Ectodermal cell (in vitro differentiated cells): ENCODE data around the gene ANKRD9.

Experiments
- H3K27ac ChIP-seq: 2 replicates; pipeline ENCODE4 v1.7.0; 2013; ENCODE audit warnings: mild to moderate bottlenecking, low read depth, low read length; ENCODE audit not compliant: insufficient read depth, poor library complexity, severe bottlenecking
- H3K27me3 ChIP-seq: 2 replicates; pipeline ENCODE4 v1.7.0; 2013; ENCODE audit warnings: mild to moderate bottlenecking, low read length; ENCODE audit not compliant: insufficient read depth, control insufficient read depth, poor library complexity, severe bottlenecking
- H3K36me3 ChIP-seq: one replicate; pipeline ENCODE4 v1.7.0; 2013; ENCODE audit warnings: low read length; ENCODE audit not compliant: control insufficient read depth, insufficient read depth
- H3K4me1 ChIP-seq: one replicate; pipeline ENCODE4 v1.7.0; 2013; ENCODE audit warnings: low read length; ENCODE audit not compliant: control insufficient read depth, insufficient read depth
- H3K4me3 ChIP-seq: 2 replicates; pipeline ENCODE4 v1.7.0; 2013; ENCODE audit warnings: low read depth, low read length, control low read depth; ENCODE audit not compliant: insufficient read depth
- H3K9me3 ChIP-seq: 2 replicates; pipeline ENCODE4 v1.7.0; 2013; ENCODE audit warnings: mild to moderate bottlenecking, low read length, moderate library complexity; ENCODE audit not compliant: control insufficient read depth
- WGBS, 2 experiments: methylation state at CpG; one replicate each; pipeline ENCODE4 v1.1.7; 2013; ENCODE audit warnings: missing lambda C conversion rate in 2 of 2; 5-methylcytosine and 5-hydroxymethylcytosine counted together

ANKRD9 gene

DNA sequence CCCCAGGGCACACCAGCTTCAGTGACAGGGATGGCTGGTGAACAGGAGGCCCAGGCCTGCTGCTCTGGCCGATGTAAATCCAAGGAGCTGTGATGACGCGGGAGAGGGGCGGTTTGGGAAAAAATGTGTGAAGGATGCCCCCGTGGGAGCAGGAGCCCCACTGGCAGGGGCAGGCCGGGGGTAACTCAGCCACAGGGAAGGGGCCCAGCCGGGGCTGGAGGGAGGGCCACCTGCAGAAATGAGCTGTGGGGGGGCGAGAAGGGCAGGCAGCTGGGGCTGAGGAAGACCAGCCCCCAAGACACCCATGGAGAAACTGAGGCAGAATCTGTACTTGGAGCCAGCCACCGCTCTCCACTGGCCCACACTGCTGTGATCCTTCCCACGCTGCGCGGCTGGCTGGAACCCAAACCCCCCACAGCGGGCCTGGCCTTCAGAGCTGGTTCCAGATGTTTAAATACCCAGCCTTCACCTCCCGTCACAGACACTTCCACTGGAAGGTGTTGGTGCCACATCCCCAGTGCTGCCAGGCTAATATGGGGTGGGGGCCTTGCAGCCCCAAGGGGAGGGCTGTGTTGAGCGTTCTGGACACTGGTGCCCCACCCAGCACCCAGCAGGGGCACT, 28.5 kb upstream of the ANKRD9 start:
- H3K4me1 ChIP-seq = peaks cover 12% of the 10 kb centered on the region
- no peak overlapping the region for H3K27ac ChIP-seq
- no peaks in the 10 kb centered on the region for H3K27me3 ChIP-seq
- WGBS, 2 experiments = 89 to 92% methylated on average over 15 of the region's 15 CpGs
- no peaks in the 10 kb centered on the region for H3K9me3 ChIP-seq
- H3K4me3 ChIP-seq = no peak overlapping the region
- no peaks in the 10 kb centered on the region for H3K36me3 ChIP-seq

DNA sequence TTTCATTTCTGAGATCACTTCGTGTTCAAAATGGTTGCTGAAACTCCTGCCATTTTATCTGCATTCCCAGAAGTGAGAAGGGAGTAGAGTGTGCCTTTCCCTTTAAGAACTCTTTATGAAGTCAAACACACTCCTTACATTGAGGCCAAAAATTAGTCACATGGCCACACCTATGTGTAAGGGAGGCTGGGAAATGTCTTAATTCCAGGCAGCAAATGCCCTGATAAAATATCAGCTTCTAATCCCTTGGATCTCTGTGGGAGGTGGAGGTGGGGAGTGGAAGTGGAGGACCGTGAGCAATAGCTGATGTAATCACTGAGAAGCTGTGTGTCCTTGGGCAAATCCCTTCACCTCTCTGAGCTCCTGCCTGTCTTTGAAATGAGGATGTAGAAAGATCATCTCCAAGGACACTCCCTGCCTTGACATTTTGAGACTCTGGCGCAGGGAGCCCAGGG, 22.7 kb upstream of the ANKRD9 start:
- H3K9me3 ChIP-seq = no peaks in the 10 kb centered on the region
- H3K27ac ChIP-seq = no peak overlapping the region
- no peaks in the 10 kb centered on the region for H3K4me1 ChIP-seq
- H3K36me3 ChIP-seq = no peaks in the 10 kb centered on the region
- 87 to 90% methylated on average over 3 of the region's 3 CpGs for WGBS, 2 experiments
- H3K27me3 ChIP-seq = no peaks in the 10 kb centered on the region
- H3K4me3 ChIP-seq = no peak overlapping the region

DNA sequence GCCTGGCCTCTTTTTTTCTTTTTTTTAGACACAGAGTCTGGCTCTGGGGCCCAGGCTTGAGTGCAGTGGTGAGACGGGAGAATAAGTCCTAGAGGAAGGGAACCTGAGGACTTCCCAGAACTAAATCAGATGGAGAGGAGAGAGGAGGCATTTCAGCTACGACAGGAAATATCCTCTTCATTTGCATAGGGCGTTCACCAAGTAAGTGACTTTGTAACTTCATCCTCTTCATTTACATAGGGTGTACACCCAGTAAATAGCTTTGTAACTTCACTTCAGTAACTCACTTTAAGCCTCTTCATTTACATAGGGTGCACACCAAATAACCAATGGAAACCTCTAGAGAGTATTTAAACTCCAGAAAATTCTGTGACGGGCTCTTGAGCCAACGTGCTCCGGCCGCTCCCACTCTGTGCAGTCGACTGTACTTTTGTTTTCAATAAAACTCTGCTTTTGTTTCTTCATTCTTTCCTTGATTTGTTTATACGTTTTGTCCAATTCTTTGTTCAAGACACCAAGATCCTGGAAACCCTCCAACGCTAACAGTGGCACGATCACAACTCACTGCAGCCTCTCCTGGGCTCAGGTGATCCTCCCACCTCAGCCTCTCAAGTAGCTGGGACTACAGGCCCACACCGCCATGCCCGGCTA, 21.4 kb upstream of the ANKRD9 start:
- Histone ChIP-seq H3K36me3 (no peaks in the 10 kb centered on the region), H3K27ac (no peak overlapping the region), H3K4me1 (no peaks in the 10 kb centered on the region), H3K9me3 (no peaks in the 10 kb centered on the region), H3K4me3 (no peak overlapping the region), H3K27me3 (no peaks in the 10 kb centered on the region)
- 86% methylated on average over 13 of the region's 13 CpGs for WGBS, 2 experiments

DNA sequence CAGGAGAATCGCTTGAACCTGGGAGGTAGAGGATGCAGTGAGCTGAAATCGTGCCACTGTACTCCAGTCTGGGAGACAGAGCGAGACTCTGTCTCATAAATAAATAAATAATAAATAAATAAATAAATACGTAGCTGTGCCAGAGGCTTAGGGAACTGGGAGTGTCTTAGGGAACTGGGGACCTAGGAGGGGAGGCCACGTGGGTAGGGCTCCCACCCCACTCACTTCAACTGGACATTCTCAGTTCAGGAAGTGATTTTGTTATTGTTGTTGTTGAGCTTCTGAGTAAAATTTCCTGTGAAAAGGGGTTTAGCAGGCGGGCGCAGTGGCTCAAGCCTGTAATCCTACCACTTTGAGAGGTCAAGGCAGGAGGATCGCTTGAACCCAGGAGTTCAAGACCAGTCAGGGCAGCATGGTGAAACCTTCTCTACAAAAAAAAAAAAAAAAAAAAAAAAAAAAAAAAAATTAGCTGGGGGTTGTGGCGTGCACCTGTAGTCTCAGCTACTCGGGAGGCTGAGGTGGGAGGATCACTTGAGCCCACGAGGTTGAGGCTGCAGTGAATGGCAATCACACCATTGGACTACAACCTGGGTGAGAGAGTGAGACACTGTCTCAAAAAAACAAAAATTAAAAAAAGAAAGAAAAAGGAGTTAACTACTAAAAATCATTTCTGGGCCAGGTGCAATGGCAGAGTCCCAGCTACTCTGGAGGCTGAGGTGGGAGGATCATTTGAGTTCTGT, 19.0 kb upstream of the ANKRD9 start:
- no peaks in the 10 kb centered on the region for H3K36me3 ChIP-seq
- no peak overlapping the region for H3K4me3 ChIP-seq
- H3K4me1 ChIP-seq = no peaks in the 10 kb centered on the region
- no peak overlapping the region for H3K27ac ChIP-seq
- H3K9me3 ChIP-seq = no peaks in the 10 kb centered on the region
- H3K27me3 ChIP-seq = no peaks in the 10 kb centered on the region
- 91 to 95% methylated on average over 9 to 10 of the region's 11 CpGs for WGBS, 2 experiments

DNA sequence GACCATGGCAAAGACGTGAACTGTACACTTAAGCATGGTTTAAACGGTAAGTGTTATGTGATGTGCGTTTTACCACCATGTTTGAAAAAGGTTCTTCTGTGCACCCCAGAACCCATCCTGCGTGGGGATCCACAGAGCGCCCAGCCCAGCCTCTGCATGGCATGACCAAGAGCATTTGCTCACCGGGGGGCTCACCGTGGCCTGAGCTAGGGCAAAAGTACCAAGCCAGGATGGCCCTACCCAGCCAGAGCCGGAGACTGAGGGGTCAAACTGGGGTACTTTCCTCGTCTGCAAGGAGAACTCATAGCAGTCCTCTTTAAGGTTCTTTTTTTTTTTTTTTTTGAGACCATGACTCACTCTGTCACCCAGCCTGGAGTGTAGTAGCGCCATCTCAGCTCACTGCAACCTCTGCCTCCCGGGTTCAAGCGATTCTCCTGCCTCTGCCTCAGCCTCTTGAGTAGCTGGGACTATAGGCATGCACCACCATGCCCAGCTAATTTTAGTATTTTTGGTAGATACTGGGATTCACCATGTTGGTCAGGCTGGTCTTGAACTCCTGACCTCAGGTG, 16.4 kb upstream of the ANKRD9 start:
- no peaks in the 10 kb centered on the region for H3K27me3 ChIP-seq
- no peaks in the 10 kb centered on the region for H3K9me3 ChIP-seq
- no peaks in the 10 kb centered on the region for H3K4me1 ChIP-seq
- no peak overlapping the region for H3K4me3 ChIP-seq
- H3K27ac ChIP-seq = no peak overlapping the region
- H3K36me3 ChIP-seq = no peaks in the 10 kb centered on the region
- WGBS, 2 experiments = 90 to 91% methylated on average over 12 of the region's 12 CpGs

DNA sequence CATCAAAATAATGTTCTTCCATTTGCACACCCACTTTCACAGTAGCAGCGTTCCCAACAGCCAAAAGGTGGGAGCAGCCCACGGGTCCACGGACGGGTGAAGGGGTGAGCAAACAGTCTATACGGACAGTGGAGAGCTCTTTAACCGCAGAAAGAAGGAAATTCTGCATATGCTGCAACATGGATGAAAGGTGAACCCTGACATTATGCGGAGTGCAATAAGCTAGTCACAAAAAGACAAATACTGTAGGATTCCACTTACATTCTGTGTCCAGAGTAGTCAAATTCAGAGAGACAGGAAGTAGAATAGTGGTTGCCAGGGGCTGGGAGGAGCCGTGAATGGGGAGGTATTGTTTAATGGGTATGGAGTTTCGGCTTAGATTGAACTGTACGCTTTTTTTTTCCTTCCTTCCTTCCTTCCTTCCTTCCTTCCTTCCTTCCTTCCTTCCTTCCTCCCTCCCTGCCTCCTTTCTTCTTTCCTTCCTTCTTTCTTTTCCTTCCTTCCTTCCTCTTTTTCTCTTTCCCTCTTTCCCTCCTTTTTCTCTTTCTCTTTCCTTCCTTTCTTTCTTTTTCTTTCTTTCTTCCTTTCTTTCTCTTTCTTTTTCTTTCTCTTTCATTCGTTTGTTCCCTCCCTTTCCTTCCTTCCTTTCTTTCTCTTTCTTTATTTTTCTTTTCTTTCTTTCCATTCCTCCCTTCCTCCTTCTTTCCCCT, 15.8 kb upstream of the ANKRD9 start:
- WGBS, 2 experiments = 22 to 23% methylated on average over 11 of the region's 11 CpGs
- H3K36me3 ChIP-seq = no peaks in the 10 kb centered on the region
- no peaks in the 10 kb centered on the region for H3K4me1 ChIP-seq
- H3K4me3 ChIP-seq = peak overlapping the region; percentile 61
- H3K27me3 ChIP-seq = no peaks in the 10 kb centered on the region
- H3K9me3 ChIP-seq = no peaks in the 10 kb centered on the region
- peak overlapping the region; percentile 48 for H3K27ac ChIP-seq

DNA sequence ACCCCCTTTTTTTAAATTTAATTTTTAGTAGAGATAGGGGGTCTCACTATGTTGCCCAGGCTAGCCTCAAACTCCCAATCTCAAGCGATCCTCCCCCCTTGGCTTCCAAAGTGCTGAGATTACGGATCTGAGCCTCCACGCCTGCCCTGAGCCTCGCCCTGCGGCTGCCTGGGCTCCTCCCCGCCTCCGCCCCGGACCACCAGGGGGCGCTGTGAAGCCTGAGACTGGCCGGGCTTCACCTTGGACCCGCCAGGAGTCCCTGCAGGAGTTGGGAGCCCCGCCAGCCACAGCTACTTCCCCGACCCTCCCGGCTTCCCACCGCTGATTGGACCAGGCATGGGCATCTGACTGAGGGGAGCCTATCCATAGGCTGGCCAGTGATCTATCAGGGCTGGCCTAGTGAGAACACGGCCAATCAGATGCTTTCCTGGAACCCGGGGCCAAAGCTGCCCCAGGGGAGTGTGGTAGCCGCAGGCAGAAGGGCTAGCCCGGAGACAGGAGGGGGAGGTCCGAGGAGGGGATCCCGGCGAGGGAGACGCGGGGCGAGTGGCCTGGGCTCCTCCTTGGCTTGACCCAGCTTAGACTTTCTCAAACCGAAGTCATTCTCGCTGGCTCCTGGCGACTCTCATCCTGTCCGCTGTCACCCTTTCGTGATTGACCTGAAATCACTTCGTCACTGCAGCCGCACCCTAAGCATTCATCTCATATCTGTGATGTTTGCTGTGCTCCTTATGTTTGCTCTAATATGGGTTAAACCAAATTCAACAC, 15.1 kb upstream of the ANKRD9 start:
- H3K36me3 ChIP-seq = no peaks in the 10 kb centered on the region
- no peaks in the 10 kb centered on the region for H3K27me3 ChIP-seq
- H3K9me3 ChIP-seq = no peaks in the 10 kb centered on the region
- 3 to 5% methylated on average over 32 of the region's 32 CpGs for WGBS, 2 experiments
- H3K4me3 ChIP-seq = peak overlapping the region; percentile 61
- H3K27ac ChIP-seq = peak overlapping the region; percentile 48
- H3K4me1 ChIP-seq = no peaks in the 10 kb centered on the region

DNA sequence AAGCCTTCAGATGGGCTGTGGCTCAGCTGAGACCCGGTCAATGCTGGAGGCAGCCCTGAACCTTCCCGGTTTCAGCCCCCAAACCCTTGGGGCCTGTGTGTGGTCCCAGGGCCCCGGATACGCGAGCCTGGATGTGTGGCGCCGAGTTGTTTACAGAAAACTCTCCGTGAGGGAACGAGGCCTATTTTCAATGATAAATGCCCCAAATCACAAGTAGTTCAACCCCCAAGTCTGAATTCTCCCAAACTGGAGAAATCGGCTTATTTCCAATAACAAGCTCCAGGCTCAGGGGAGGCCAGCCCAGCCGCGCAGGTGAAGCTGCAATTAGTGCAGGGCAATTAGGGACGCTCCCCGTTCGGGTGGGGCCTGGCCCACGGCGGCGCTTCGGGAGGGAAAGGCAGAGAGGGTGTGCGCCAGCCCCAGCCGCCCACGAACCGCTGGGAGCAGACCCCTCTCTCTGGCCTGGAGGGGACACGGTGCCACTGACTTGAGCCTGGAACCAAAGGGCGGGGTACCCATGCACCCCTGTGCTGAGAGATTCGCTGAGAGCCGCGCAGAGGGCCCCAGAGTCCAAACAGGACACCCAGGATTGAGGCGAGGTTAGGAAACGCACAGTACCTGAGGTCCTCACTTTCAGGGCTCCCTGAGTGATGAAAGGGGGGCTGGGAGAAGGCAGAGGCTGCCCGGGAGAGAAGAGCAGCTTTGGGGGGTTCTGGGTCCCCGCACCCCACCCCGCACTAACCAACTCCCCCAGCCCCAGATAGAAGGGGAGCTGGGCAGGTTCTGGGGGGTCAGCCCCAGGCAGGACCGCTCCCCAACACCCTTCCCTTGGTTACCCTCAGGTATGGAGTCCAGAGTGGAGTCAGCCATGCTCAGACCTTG, 14.2 kb upstream of the ANKRD9 start:
- H3K27ac ChIP-seq = no peak overlapping the region
- 90 to 91% methylated on average over 34 of the region's 34 CpGs for WGBS, 2 experiments
- H3K4me3 ChIP-seq = no peak overlapping the region
- no peaks in the 10 kb centered on the region for H3K36me3 ChIP-seq
- H3K27me3 ChIP-seq = no peaks in the 10 kb centered on the region
- H3K9me3 ChIP-seq = no peaks in the 10 kb centered on the region
- H3K4me1 ChIP-seq = no peaks in the 10 kb centered on the region

DNA sequence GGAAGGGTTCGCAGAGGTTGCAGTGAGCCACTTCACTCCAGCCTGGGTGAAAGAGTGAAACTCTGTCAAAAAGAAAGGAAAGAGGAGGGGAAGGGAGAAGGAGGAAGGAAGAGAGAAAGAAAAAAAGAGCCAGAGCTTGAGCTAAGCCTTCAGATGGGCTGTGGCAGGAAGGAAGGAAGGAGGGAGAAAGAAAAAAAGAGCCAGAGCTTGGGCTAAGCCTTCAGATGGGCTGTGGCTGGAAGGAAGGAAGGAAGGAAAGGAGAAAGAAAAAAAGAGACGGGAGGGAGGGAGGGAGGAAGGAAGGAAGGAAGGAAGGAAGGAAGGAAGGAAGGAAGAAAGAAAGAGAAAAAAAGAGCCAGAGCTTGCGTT, 13.6 kb upstream of the ANKRD9 start:
- no peaks in the 10 kb centered on the region for H3K36me3 ChIP-seq
- 84 to 89% methylated on average over 3 of the region's 3 CpGs for WGBS, 2 experiments
- H3K9me3 ChIP-seq = no peaks in the 10 kb centered on the region
- no peak overlapping the region for H3K27ac ChIP-seq
- no peak overlapping the region for H3K4me3 ChIP-seq
- H3K27me3 ChIP-seq = no peaks in the 10 kb centered on the region
- H3K4me1 ChIP-seq = no peaks in the 10 kb centered on the region
